ENCODE measurements around the gene PPM1N. TPM values are rescaled to one million over a fixed set of nuclear protein-coding genes. Genes with fewer than 3 reads are reported as not detected.

PPM1N gene
- total RNA-seq, 4 donors from 2014 or later, result 0.76 TPM; not detected in 3

GRCh38 chr19:45469132-45469944 lies 28.9 kb upstream of the PPM1N start:
- H3K36me3 ChIP-seq, result no peaks in the 10 kb centered on the region
- H3K27me3 ChIP-seq, result no peaks in the 10 kb centered on the region
- intact Hi-C loops (cut with DNase I; ENCODE audit: low total_unique reads) (loop anchor here (1.0 kb wide), 1 partner anchor 26 kb away; no protein-coding TSS in a partner anchor), in situ Hi-C loops (cut with MboI; ENCODE audit: low sequenced_read_pairs in 4 of 4) (no loop called here)
- H3K27ac ChIP-seq, result peak overlapping the region; percentile 90 to 98 (median 94)
- TF ChIP-seq, protein P1, sequence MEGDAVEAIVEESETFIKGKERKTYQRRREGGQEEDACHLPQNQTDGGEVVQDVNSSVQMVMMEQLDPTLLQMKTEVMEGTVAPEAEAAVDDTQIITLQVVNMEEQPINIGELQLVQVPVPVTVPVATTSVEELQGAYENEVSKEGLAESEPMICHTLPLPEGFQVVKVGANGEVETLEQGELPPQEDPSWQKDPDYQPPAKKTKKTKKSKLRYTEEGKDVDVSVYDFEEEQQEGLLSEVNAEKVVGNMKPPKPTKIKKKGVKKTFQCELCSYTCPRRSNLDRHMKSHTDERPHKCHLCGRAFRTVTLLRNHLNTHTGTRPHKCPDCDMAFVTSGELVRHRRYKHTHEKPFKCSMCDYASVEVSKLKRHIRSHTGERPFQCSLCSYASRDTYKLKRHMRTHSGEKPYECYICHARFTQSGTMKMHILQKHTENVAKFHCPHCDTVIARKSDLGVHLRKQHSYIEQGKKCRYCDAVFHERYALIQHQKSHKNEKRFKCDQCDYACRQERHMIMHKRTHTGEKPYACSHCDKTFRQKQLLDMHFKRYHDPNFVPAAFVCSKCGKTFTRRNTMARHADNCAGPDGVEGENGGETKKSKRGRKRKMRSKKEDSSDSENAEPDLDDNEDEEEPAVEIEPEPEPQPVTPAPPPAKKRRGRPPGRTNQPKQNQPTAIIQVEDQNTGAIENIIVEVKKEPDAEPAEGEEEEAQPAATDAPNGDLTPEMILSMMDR (IDR thresholded peaks at IDR 0.05 in 4 of 5, conservative IDR thresholded peaks at IDR 0.05 in 1 of 5), result no peak
- TF ChIP-seq POLR2A (IDR thresholded peaks at IDR 0.05), result peak; percentile 79 to 93
- DNase-seq (peak; percentile 87 to 95), ATAC-seq (peak; percentile 85 to 88)
- H3K4me1 ChIP-seq, result peaks cover 20 to 22% of the 10 kb centered on the region in 2 donors
- H3K9me3 ChIP-seq, result no peaks in the 10 kb centered on the region
- H3K4me3 ChIP-seq, result peak overlapping the region; percentile 64 to 84 (median 79)

- H3K27ac ChIP-seq, result peak overlapping the region; percentile 90 to 98 (median 94)
- H3K27me3 ChIP-seq, result no peaks in the 10 kb centered on the region
- no peaks in the 10 kb centered on the region for H3K36me3 ChIP-seq
- in situ Hi-C loops (cut with MboI; ENCODE audit: low sequenced_read_pairs in 4 of 4) (no loop called here), intact Hi-C loops (cut with DNase I; ENCODE audit: low total_unique reads) (loop anchor here (1.0 kb wide), 1 partner anchor 27 kb away; no protein-coding TSS in a partner anchor)
- TF ChIP-seq POLR2A (IDR thresholded peaks at IDR 0.05), result no peak
- TF ChIP-seq, protein P1 (IDR thresholded peaks at IDR 0.05 in 4 of 5, conservative IDR thresholded peaks at IDR 0.05 in 1 of 5), result no peak
- ATAC-seq (no peak), DNase-seq (peak in 1 of 2 donors; percentile 45)
- peaks cover 20 to 22% of the 10 kb centered on the region in 2 donors for H3K4me1 ChIP-seq
- no peaks in the 10 kb centered on the region for H3K9me3 ChIP-seq
- peak overlapping the region; percentile 64 to 84 (median 79) for H3K4me3 ChIP-seq
Observed at GRCh38 chr19:45469945-45470761, 28.1 kb upstream of the PPM1N start.

GRCh38 chr19:45470762-45471081 lies 27.5 kb upstream of the PPM1N start:
- no peak for ATAC-seq
- H3K27ac ChIP-seq, result peak overlapping the region in 1 of 4 donors; percentile 98
- no peak overlapping the region for H3K4me3 ChIP-seq

DNA sequence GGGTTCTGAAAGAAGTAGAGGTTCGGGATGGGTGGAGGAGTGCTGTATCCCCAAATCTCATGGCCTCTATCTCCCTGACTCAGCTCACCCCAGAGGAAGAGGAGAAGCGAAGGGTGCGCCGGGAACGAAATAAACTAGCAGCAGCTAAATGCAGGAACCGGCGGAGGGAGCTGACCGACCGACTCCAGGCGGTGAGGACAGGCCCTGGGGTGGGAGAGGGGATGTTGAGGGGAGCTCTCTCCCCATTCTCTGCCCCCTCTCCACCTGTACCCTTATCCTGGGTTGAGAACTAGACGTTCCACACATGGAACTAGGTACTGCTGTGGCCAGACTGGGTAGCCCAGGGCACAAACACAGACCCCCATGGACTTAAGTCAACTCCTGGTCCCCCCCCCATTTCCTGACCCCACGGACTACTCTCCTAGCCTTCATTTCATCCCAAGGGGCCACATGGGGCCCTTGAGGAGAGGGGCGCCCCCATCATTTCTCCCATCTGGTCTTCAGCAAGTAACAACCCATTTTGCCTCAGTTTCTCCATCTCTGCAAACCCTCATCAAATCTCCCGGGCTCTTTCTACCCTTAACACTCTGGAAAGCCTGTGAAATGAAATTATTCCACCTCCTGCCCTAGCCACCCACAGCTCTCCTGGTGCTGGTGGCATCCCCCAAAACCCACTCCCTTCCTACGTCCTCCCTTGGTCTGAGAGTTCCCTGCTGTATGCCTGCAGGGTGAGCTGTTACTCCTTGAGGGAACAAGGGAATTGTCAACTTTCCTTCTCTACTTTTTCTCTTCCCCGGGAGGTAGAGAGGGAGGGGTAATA lies 26.9 kb upstream of the PPM1N start:
- no peak overlapping the region for H3K27ac ChIP-seq

More at GRCh38 chr19:45470762-45471081, 27.5 kb upstream of the PPM1N start:
- peaks cover 20 to 22% of the 10 kb centered on the region in 2 donors for H3K4me1 ChIP-seq
- DNase-seq, result no peak
- no peaks in the 10 kb centered on the region for H3K36me3 ChIP-seq
- in situ Hi-C loops (cut with MboI; ENCODE audit: low sequenced_read_pairs in 4 of 4), result no loop called here
- no peak for TF ChIP-seq POLR2A (IDR thresholded peaks at IDR 0.05)
- TF ChIP-seq, protein P1 (IDR thresholded peaks at IDR 0.05 in 4 of 5, conservative IDR thresholded peaks at IDR 0.05 in 1 of 5), result no peak
- intact Hi-C loops (cut with DNase I; ENCODE audit: low total_unique reads), result no loop called here
- no peaks in the 10 kb centered on the region for H3K9me3 ChIP-seq
- no peaks in the 10 kb centered on the region for H3K27me3 ChIP-seq

More for the DNA sequence above, 26.9 kb upstream of the PPM1N start:
- intact Hi-C loops (cut with DNase I; ENCODE audit: low total_unique reads), result no loop called here
- in situ Hi-C loops (cut with MboI; ENCODE audit: low sequenced_read_pairs in 4 of 4), result no loop called here
- peaks cover 20 to 22% of the 10 kb centered on the region in 2 donors for H3K4me1 ChIP-seq
- DNase-seq (no peak), ATAC-seq (no peak)
- H3K9me3 ChIP-seq, result no peaks in the 10 kb centered on the region
- H3K27me3 ChIP-seq, result no peaks in the 10 kb centered on the region
- H3K36me3 ChIP-seq, result no peaks in the 10 kb centered on the region
- no peak overlapping the region for H3K4me3 ChIP-seq
- TF ChIP-seq, protein P1 (IDR thresholded peaks at IDR 0.05 in 4 of 5, conservative IDR thresholded peaks at IDR 0.05 in 1 of 5), result no peak
